ENCODE results near the gene NUDT13.

The NUDT13 gene

GRCh38 chr10:73167458-73167782, 57.2 kb downstream of the NUDT13 start:
- DNase-seq: peak; percentile 22

- DNase-seq: peak; percentile 96
These were observed 57.7 kb downstream of the NUDT13 start, which contains the start of the genes ECD and FAM149B1 for GRCh38 chr10:73167783-73168464. Gene ECD, minus strand, starts transcription at chr10:73168008. Its CDS starts 4,071 bp downstream, at chr10:73163937. Gene FAM149B1, plus strand, starts transcription at chr10:73168119. Its CDS starts 221 bp downstream, at chr10:73168340.

GRCh38 chr10:73168465-73168803, 58.2 kb downstream of the NUDT13 start:
- DNase-seq: no peak

- DNase-seq: no peak
These were observed 59.1 kb downstream of the NUDT13 start for GRCh38 chr10:73169320-73169719.

GRCh38 chr10:73172867-73173266, 62.6 kb downstream of the NUDT13 start:
- no peak for DNase-seq

- no peak for DNase-seq
These were observed 64.1 kb downstream of the NUDT13 start for GRCh38 chr10:73174148-73174925.
